Stimulated activated CD8-positive, alpha-beta memory T cell treated with anti-CD3 and anti-CD28 coated beads, Interleukin-15, amount 100 ng/mL, for 48 hours (primary cell): ENCODE measurements around the gene SIK3.
"Not testable (repeated sequence)": the region's sequence is repeated elsewhere in the genome, so short reads cannot be mapped to it uniquely, and the experiment has no call there.

Source experiments
- DNase-seq, 2 donors: peaks; one replicate each; pipeline ENCODE4 v3.0.0-alpha.2; 2020; ENCODE audit warnings: low read depth in 2 of 2

The SIK3 gene

DNA sequence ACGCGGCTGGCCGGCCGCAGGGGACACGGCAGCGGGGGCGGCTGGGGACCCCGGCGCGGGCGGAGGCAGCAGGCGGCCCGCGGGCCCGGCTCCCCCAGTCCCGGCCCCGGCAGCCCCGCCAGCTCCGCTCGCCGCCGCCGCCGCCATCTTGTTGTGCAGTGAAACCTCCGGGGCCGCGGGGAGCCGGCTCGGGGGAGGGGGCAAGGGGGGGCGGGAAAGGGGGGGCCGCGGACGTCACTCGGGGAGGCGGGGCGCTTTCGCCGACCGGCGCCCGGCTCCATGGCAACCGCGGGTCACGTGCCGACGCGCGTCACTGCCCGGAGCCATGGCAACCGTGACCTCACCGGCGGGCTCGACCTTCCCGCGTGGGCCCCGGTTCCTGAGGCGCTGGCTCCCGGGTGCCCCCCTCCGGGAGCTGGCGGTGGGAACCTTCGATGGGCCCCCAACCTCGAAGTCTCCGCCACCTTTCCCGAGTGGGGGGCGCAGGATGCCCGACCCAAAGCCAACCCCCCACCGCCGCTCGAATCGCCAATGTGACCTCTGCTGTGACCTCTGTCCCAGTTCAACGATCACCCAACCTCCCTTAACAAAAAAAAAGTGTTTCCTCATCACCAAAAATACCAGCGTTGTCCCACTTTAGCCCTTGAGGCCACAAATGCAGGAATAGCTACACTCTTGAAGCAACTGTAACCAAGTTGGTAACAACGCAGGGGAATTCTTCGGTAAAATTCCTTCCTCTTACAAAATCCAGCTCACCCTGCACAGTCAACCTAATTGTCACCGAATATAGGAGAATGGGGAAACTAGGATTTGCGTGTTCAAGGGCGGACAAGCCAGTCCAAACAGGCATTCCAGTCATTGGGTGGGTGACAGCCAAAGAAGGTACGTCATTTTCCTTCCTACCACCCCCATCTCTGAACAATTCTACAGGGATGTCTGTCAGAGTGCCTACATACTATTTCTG is at the start of gene SIK3:
Gene SIK3, minus strand, starts transcription at position 160 of the 964 bp plus-strand sequence. Its CDS starts 13 bp downstream, at position 147.
- peak; percentile 86 to 92 for DNase-seq

DNA sequence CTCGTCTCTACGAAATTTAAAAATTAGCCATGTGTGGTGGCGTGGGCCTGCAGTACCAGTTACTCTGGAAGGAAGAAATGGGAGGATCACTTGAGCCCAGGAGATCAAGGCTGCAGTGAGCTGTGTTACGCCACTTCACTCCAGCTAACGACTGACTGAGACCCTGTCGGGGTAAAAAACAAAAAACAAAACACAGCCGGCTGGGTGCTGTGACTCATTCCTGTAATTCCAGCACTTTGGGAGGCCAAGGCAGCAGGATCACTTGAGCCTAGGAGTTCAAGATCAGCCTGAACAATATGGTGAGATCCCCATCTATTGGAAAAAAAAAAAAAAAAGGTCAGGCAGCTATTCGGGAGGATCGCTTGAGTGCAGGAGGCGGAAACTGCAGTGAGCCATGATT is 48.3 kb upstream of the SIK3 start:
- DNase-seq: no peak

DNA sequence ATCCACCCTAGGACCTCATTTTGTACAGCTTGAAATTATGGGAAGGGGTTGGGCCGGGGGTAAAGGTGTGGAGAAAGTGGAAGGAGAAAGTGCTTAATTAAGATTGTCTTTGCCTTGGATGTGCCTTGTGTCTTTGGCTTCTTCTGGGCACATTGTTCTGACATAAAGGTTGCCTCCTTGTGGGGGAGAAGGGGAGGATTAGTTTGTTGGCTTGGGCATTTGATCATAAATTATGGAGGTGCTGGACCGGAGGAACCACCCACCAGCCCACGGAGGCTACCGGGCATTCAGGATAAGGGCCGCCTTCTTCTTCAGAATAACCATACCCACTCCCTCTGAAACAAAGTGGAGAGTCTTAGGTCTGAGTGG is 47.1 kb upstream of the SIK3 start:
- DNase-seq: no peak

DNA sequence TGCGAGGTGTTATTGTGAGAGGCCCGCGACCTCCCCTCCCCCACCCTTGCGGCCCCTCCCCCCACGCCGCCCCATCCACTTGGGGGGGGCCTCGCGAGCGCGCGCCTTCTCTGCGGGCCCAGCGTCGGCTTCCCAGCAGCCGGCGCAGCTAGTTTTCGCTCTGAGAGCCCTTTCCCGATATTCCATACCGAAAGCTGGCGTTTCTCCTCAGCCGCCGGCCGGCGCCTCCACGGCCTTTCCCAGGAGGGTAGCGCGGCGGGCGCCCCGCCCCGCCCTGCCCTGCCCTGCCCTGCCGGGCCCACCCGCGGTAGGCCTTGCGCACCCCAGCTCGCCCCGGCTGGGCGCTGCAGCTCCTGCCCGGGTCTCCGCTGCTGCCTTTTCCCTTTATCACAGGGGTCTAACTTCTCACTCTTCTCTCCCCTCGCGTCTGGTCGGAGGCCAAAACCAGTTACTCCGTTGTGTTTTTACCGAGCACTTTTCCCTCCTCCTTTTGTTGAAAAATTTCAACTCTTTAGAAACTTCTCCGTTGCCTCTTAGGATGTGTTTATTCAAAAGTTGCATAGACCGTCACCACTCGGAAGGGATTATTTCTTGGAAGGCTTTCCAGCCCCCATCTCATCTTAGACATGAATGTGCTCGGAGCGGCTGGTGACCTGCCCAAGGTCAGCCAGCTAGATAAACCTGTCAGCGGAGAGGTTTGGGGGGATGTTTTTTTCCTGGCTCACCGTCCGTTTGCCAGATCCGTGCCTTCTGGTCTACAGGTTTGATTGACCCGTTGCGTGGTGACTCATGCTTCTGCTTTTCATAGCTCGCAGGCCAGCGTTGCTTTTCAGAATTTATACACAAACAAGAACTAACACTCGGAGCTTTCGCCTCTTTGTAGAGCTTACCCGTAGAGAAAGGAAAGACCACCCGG is 46.5 kb upstream of the SIK3 start:
- peak in 1 of 2 donors; percentile 24 for DNase-seq

DNA sequence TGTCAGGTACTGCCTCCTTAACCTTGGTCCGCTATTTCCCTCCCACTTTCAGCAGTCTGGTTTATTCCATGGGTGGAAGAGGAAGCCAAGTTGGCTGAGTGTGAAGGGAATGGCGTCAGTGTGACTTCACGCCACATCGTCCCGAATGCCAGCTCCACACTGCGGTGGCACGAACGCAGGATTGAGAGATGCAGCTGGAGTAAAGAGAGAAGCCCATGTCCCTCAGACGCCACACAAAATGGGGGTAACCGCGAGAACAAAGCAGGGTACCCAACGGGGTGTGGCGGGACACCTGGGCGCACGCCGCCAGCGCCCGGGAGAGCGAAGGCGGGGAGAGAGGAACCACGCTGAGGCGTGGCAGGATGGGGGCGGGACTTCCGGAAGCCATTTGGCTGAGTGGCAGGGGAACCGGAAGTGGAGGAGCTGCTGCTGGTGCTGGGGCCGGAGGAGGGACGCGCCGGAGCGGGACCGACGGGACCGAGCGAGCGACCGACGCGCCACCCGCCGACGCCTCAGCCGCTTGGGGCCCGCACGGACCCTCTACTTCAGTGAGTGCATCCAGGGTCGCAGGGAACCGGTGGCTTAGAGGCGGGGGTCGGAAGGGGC is 45.7 kb upstream of the SIK3 start, which contains the start of gene PAFAH1B2:
Gene PAFAH1B2, plus strand, starts transcription at position 417 of the 606 bp plus-strand sequence. CDS start 8,161 bp downstream, outside the sequence.
- DNase-seq: peak; percentile 92 to 95

DNA sequence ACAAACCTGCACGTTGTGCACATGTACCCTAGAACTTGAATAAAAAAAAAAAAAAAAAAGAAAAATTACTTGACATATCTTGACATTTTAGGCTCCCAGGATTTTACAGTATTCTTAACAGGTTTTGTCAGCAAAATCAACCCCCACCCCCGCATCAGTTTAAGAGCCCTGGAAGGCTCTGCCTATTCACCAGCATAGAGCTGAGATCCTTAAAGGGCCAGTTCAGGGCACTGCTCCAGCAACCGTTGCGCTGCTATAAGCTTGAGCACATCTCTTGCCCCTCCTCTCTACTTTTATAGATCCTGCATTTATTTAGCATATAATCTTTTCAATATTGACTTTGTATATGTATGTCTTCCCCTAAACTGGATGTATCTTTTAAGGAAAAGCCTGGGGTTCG is 45.2 kb upstream of the SIK3 start:
- DNase-seq: no peak

DNA sequence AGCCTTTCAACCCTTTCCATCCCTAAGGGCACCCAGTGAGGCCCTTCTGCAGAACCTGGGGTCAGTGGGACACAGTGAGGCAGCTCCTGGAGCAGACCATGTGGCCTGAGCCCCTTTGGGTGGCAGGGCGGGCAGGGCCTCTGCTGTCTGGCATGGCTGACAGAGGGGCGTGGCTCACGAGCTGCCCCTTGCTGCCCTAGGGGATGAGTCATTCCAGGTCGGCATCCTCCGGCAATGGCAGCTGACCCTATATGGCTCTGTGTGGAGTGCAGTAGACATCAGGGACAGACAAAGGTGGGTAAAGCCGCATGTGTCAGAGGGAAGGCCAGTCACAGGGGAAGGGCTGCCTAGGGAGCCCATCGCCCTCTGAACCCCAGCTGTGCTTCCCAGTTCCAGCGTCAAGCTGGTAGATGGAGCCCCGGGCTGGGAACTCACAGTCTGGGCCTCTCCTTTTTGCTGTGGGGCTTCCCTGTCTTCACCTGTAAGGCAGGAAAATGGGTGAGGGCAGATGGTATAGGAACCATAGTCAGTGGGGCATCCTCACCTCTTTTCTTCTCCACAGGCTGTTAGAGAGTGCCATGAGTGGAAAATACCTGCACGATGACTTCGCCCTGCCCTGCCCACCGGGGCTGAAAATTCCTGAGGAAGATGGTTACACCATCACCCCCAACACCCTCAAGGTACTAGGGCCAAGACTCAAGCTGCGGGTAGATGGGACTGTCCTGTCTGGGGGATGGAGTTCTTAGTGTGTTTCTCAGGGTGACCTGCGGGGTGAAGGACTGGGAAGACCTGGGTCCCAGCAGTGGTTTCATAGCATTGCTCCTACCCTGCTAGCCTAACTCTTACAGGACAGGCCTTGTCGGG is 39.2 kb upstream of the SIK3 start:
- not testable (repeated sequence) for DNase-seq

DNA sequence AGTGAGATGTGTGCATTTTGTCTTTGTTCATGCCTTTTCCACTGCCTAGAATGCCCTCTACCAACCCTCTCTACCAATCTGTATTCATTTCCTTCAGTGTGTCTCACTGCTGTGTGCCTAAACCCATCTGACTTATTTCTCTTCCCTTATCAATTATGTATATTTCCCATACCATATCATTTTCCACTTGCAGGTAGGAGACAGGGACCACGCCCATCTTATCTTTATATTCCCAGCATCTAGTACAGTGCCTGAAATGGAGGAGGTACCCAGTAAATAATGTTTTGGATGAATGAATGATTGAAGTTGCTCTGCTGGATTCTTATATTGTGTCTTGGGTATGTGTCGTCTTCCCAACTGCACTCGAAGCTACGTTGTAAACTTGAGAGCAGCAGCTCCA is 36.8 kb upstream of the SIK3 start:
- DNase-seq: not testable (repeated sequence)

DNA sequence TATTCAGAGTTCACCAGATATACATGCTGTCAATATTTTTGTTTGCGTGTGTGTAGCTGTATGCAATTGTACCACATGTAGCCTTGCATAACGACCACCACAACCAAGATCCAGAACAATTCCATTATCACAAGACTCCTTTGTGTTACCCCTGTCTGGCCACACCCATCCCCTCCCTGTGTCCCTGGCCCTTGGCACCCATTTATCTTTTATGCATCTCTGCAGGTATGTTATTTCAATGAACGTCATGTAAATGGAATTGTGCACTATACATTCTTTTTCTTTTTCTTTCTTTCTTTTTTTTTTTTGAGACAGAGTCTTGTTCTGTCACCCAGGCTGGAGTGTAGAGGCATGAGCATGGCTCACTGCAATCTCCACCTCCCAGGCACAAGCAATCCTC is 36.2 kb upstream of the SIK3 start:
- no peak for DNase-seq

DNA sequence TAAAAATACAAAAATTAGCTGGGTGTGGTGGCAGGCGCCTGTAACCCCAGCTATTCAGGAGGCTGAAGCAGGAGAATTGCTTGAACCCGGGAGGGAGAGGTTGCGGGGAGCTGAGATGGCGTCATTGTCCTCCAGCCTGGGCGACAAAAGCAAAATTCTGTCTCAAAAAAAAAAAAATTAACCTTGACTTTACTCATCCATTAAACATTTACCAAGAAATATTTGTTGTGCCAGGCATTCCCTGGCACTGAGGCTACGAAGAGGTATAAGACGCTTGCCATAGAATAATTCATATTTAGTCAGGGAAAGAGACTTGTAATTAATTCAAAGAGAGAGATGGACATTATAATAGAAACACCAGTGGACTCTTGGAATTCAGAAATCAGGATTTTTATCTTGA is 32.7 kb upstream of the SIK3 start:
- no peak for DNase-seq

DNA sequence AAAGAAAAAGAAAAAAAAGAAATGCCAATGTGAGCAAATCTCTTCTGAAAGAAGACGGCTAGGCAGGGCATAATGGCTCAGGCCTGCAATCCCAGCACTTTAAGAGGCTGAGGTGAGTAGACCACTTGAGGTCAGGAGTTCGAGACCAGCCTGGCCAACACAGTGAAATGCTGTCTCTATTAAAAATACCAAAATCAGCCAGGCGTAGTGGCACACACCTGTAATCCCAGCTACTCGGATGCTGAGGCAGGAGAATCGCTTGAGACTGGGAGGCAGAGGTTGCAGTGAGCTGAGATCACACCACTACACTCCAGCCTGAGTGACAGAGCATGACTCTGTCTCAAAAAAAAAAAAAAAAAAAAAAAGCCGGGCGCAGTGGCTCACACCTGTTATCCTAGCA is 32.2 kb upstream of the SIK3 start:
- not testable (repeated sequence) for DNase-seq

DNA sequence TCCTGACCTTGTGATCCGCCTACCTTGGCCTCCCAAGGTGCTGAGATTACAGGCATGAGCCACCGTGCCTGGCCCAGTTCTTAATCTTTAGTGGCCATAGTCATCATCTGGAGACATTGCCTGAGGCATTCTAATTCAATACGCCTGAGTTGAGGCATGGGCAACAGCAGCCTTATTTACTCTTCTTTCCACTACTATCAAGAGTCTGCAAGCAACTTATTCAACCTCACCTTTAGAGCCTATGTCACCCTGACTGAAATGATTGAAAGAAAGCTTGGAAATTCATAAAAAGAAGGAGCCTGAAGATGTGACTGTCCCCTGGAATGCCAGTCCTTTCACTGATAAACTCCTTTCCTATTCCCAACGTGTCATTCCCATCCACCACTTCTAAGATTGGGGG is 30.1 kb upstream of the SIK3 start:
- no peak for DNase-seq

DNA sequence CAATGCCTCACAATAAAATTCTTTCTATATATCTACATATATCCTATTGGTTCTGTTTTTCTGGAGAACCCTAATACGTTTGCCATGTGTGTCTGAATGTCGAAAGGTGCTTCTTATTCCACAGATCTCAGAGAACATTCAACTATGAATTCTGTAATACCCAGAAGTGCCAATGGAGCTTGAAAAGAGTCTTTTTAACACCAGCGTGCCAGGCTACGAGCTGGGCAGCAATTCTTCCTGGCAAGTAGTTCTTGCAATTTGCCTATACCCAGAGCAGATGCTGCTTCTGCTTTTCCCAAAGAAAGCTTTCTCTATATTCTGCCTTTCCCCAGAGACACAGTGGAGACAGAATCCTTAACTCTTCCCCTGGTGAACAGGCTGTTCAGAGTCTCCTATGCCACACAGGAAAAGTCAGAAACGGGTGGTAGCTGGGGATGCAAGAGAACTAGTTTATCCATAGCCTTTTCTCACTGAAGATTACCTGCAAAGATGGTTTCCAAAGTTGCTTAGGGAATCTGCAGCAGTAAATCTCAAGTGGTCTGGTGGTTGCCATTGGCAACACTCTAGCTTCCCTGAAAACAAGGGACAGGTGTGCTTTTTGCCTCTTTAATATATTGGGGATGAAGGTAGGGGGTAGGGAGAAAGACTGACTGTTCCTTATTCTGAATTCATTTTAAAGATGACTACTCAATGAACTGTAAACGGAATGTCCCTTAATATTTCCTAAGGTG is 29.1 kb upstream of the SIK3 start:
- no peak for DNase-seq

DNA sequence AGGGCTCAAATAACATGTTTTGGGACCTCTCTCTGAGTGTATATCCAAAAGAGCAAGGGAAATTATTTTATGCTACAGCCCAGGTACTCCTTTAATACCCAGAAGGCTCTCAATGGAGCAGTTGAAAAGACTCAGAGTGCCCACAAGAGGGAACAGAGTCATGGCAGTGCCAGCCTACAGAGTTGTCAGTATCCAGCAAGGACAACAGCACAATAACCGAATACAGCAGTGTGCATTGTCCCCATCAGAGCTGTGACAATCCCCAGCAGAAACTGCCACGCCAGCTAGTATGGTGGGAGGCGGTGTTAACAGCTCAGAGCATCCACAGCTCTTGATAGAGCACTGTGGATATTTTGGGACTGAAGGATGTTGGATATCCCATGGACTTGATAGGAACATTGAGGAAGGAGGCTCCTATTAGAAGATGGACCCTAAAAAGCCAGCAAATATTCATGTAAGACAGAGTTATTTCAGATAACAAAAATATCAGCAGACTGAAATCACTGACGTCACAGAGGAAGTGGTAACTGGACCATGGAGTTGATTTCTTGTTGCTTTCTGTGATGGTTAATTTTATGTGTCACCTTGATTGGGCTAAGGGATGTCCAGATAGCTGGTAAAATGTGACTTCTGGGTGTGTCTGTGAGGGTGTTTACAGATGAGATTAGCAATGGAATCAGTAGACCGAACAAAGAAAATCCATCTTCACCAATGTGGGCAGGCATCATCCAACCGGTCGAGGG is 28.2 kb upstream of the SIK3 start:
- DNase-seq: no peak

DNA sequence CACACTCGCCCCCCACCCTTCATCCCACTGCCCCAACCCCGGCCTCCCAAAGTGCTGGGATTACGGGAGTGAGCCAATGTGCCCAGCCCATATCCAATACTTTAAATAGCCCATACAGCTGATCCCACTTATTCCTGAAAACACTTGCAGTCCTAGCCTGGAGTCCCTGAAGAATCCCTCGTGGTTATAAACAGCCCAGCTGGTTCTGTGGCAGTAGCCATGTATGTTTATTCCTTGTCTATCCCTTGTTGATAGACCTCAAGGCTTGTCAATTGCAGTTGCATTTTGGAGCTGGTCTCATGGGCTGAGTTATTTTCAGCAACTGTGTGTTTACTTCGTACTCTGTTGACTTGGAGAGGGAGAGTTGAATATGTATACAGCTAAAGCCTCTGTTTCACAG is 24.3 kb upstream of the SIK3 start:
- DNase-seq: no peak

DNA sequence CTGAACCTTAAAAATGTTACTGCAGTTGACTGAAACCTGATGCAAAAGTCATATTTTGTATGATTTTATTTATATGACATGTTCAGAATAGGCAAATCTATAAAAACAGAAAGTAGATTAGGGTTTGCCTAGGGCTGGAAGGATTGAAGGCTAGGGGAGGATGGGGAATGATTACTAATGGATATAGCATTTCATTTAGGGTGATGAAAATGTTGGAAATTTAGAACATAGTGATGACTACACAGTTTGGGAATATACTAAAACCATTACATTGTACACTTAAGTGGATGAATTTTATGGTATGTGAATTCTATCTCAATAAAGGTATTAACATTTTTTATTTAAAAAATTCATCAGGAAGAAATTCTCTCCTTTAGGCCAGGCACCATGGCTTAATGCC is 22.9 kb upstream of the SIK3 start:
- DNase-seq: no peak

DNA sequence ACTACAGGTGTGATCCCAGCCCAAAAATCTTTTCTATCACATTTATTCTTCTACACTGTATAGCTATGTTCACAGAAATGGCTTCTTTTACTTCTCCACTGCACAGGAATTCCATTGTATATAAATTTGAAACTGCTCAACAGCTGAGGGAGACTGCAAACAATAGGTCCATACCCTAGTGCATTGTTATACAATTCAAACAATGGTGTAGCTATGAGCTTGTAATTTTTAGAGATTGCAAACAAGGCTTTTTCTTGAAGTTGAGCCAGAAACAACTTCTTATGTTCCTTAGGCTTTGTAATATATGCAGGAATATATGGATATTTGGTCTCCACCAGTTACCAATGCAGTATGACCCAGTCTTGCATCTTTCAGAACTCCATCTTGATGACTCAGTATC is 19.5 kb upstream of the SIK3 start:
- DNase-seq: no peak

DNA sequence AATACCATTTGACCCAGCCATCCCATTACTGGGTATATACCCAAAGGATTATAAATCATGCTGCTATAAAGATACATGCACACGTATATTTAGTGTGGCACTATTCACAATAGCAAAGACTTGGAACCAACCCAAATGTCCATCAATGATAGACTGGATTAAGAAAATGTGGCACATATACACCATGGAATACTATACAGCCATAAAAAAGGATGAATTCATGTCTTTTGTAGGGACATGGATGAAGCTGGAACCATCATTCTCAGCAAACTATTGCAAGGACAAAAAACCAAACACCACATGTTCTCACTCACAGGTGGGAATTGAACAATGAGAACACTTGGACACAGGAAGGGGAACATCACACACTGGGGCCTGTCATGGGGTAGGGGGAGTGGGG is 14.7 kb upstream of the SIK3 start:
- DNase-seq: not testable (repeated sequence)

DNA sequence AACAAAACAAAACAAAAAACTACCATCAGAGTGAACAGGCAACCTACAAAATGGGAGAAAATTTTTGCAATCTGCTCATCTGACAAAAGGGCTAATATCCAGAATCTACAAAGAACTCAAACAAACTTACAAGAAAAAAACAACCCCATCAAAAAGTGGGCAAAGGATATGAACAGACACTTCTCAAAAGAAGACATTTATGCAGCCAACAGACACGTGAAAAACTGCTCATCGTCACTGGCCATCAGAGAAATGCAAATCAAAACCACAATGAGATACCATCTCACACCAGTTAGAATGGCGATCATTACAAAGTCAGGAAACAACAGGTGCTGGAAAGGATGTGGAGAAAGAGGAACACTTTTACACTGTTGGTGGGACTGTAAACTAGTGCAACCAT is 14.3 kb upstream of the SIK3 start:
- DNase-seq: not testable (repeated sequence)
